Esophagus muscularis mucosa (tissue), 3 donors: ENCODE results near the gene SPEF1.

Experiments
- CTCF ChIP-seq, 3 experiments: fragments of 200-600 bp in 2 of 3; fragments of 450-650 bp in 1 of 3; sonication (generic) in 2 of 3; IDR thresholded peaks; one replicate each; pipeline ENCODE4 v1.5.1; 2017 to 2019; ENCODE audit warnings: antibody characterized with exemption in 3 of 3, mild to moderate bottlenecking in 2 of 3, moderate library complexity in 1 of 3
- POLR2A ChIP-seq: fragments of 450-650 bp; IDR thresholded peaks from one replicate; pipeline ENCODE4 v1.6.1; 2017; ENCODE audit warnings: antibody characterized with exemption, moderate library complexity, mild to moderate bottlenecking, low read depth
- POLR2AphosphoS5 ChIP-seq, 2 donors: sonication (generic); formaldehyde crosslinking; IDR thresholded peaks; one replicate each; pipeline ENCODE4 v1.6.1; 2017; ENCODE audit warnings: antibody characterized with exemption in 2 of 2

- TF ChIP-seq CTCF (IDR thresholded peaks at IDR 0.05), result no peak
- no peak for TF ChIP-seq POLR2AphosphoS5 (IDR thresholded peaks at IDR 0.05)
- TF ChIP-seq POLR2A, result no peak
These were observed 17.3 kb downstream of the SPEF1 start for GRCh38 chr20:3763671-3764601.
